RKO (cell line): ENCODE measurements around the gene LCNL1.
"Not testable (repeated sequence)": the region's sequence is repeated elsewhere in the genome, so short reads cannot be mapped to it uniquely, and the experiment has no call there.

Experiments used
- DNase-seq: peaks from one replicate; pipeline ENCODE4 v3.0.0-alpha.2; 2016; ENCODE audit warnings: low spot score

Gene LCNL1

GRCh38 chr9:136994180-136994887, 11.5 kb downstream of the LCNL1 start:
- DNase-seq: no peak

GRCh38 chr9:136994888-136995230, 12.1 kb downstream of the LCNL1 start:
- DNase-seq: no peak

- no peak for DNase-seq
Measured at GRCh38 chr9:136995362-136995761, 12.6 kb downstream of the LCNL1 start.

GRCh38 chr9:136995772-136996311, 13.0 kb downstream of the LCNL1 start:
- DNase-seq: no peak

DNA sequence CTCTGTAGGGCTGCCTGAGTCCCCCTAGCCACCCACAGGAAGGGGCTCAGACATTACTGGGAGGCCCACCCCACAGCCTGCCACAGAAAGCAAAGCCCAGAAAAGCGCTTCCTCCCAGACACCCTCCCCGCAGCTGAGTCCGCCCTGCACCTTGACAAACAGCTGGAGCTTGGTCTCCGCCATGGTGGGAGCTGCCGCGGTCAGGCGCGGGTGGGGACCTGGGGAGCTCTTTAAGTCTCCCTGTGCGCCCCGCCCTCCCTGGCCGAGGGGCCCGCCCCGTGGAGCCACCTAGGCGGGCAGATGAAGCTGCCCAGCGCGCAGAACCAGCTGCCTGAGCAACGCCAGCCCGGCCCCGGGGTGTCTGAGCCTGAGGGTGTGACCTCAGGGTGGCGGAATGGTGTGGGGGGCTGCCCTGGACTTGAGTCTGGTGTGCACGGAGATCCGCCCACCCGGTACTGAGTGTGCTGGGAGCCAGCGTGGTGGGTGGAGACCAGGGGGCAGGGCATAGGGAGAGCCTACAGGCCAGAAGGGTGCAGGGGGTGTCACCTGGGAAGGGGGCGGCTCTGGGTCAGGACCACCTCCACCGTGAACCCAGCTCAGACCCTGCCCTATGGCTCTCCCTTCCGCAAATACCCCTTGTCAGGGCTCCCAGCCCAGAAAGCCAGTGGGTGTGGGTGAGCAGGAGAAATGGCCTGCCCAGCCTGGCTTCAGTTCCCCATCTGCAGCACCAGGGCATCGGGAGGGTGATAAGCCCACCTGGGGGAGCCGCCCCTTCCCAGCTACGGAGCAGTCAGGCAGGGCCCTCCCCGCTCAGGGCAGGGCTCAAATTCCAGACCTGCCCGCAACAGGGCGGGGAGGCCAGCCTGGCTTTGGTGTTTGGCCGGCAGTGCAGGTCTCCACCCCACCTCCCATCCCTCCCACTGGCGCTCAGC, 13.8 kb downstream of the LCNL1 start, which contains the start of gene CLIC3:
CLIC3 (minus strand) TSS at position 208 of the 932 bp plus-strand sequence; CDS start at position 183, 25 bp downstream.
- no peak for DNase-seq

DNA sequence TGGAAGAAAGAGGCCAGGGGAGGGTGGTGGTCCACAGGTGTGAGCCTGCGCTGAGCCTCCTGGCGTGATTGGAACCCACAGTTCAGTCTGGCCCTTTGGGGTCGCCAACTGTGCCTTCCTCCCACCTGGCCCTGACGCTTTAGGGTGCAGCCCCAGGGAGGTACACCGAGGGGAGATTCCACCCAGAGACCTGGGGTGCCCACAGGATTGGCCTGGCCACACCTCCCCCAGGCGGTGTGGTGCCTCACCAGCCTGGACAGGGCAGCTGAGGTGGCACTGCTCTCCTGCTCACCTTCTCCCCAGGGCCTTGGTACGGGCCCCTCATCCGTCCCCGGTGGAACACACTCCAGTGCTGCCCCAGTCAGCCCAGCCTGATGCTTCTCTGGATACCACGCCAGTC, 14.6 kb downstream of the LCNL1 start:
- no peak for DNase-seq

DNA sequence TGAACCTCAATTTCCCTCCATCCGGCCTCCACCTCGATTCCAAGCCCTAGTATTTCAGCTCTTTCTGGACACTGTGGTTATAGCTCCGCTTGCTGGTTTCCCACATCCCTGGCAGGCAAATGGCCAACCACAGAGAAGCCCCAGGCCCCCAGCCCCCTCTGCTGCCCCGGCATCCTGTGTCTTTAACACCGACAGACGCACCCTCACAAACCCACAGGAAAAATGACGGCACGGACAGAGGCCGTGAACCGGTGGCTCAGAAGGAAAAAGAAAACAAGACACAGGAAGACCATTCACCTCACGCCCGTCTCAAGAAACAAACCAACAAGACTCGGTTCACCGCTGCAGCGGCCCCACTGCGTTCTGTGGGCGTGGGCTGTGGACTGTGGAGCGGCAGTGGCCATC, 15.0 kb downstream of the LCNL1 start:
- no peak for DNase-seq

GRCh38 chr9:137000177-137000930, 17.6 kb downstream of the LCNL1 start:
- no peak for DNase-seq

- DNase-seq: no peak
Measured at GRCh38 chr9:137001857-137002645, 19.3 kb downstream of the LCNL1 start.

- DNase-seq: no peak
Measured at GRCh38 chr9:137002646-137003041, 19.9 kb downstream of the LCNL1 start.

DNA sequence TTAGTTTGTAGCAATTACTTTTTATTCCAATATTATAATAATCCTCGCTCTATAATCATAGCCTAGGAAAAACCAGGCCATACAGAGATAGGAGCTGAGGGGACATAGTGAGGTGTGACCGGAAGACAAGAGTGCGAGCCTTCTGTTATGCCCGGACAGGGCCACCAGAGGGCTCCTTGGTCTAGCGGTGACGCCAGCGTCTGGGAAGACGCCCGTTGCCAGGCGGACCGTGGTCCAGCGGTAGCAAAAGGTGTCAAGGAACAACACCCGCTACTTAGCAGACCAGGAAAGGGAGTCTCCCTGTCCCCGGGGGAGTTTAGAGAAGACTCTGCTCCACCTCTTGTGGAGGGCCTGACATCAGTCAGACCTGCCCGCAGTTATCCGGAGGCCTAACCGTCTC, 21.5 kb downstream of the LCNL1 start:
- not testable (repeated sequence) for DNase-seq

DNA sequence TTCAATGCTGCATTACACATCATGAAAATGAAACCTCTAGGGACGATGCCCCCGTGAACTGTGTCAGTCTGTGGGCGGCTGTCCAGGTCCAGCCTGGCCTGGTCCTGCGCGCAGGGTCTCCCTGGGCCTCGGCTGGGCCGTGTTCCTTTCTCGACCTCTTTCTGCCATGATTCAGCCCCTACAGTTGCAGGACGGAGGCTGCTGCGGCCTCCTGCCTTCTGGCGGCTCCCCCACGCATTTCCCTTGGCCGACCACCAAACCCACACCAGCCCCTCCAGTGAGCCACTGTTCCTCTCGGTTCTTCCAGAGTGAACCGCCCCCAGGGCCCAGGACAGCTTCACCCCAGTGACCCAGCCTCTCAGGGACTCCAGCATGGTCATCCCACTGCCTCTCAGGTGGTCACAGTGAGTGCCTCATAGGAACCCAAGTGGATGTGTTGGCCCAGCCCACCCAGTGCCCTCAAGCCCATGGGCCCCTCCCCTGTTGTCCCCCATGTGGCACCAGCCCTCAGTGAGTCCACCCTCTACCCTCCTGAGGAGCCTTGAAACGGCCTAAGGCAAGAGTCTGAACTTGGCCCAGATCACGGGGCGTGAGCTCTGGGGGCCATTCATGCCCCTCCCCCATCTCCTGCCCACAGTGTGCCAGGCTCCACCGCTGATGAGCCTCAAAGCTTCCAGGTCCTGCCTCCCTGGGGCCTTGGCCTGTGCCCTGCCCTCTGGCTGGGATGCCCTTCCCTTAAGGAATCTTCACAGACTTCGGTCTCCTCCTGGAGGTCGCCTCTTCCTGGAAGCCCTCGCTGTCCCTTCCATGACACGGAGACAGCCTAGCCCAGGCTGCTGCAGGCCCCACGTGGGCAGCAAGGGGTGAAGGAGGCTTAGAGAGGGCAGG, 23.6 kb downstream of the LCNL1 start:
- no peak for DNase-seq

- no peak for DNase-seq
Measured at GRCh38 chr9:137007108-137007815, 24.5 kb downstream of the LCNL1 start.

DNA sequence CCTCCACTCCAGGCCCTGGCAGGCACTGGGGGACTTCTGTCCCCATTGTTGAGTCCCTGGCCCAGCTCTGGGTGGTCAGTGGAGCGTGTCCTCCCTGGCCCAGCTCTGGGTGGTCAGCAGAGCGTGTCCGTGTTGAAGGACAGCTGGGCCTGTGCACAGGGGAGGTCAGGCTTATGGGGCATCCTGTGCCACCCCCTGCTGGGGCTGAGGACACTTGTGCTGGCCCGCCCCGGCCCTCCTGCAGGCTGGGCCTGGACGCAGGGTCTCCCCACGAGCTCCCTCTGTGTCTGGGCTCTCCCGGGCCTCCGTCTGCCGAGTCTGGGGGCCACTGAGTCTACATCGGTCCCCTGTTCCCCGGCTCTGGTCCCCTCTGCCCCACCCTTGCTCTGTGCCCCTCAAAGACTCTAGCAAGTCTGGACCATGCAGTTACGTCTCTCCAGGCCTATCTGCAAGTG, 25.1 kb downstream of the LCNL1 start:
- DNase-seq: no peak

GRCh38 chr9:137008312-137008711, 25.5 kb downstream of the LCNL1 start:
- DNase-seq: no peak

GRCh38 chr9:137009217-137009616, 26.4 kb downstream of the LCNL1 start:
- no peak for DNase-seq

DNA sequence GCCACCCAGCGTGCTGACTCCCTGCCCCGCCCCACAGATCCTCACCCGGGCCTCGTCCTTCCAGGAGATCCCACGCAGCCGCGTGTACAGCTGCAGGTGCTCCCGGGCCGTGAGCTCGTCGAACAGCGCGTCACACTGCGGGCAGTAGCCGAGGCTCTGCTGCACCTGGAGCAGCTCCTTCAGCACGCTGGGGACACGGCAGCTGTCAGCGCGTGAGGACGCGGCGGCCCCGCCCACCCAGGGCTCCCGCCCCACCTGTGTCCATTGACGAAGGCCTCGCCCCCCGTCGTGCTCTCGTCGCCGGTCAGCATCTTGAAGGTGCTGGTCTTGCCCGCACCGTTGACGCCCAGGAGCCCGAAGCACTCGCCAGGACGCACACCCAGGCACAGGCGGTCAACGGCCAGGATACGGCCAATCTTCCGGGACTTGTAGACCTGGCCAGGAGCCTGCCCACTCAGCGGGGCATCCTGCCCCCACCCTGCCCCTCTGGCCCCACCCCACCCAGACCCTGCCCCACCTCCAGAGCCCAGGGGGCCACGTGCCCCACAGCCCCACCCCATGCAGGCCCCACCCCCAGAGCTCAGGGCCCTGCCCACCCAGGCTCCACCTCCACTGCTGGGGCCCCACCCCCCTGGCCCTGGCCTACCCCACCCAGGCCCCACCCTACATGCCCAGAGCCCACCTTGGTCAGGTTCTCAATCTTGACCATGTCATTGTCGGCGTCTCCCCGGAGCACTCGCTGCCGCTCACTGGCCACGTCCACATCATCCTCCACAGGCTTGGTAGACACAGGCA, 27.3 kb downstream of the LCNL1 start:
- DNase-seq: no peak

- DNase-seq: no peak
Measured at GRCh38 chr9:137011156-137011555, 28.4 kb downstream of the LCNL1 start.
